Fibroblast of skin of left quadriceps (primary cell): ENCODE results near the gene CCM2L.

Source experiments
- DNase-seq, 2 experiments: peaks; one replicate each; pipeline ENCODE4 v3.0.0-alpha.2; 2013; ENCODE audit warnings: low read depth in 2 of 2

The CCM2L gene

GRCh38 chr20:32010101-32010500, at the start of gene CCM2L:
CCM2L (plus strand) TSS chr20:32010438; CDS start chr20:32010455, 17 bp downstream.
- no peak for DNase-seq

GRCh38 chr20:31962761-31963160, 47.5 kb upstream of the CCM2L start:
- no peak for DNase-seq

- no peak for DNase-seq
Observed at GRCh38 chr20:31963889-31964288, 46.3 kb upstream of the CCM2L start.

GRCh38 chr20:31966991-31967655, 43.1 kb upstream of the CCM2L start:
- DNase-seq: no peak

- no peak for DNase-seq
Observed at GRCh38 chr20:31967830-31968249, 42.4 kb upstream of the CCM2L start, which contains the start of gene XKR7. XKR7 (plus strand) TSS chr20:31968151; CDS start chr20:31968176, 25 bp downstream.

GRCh38 chr20:31968291-31969126, 41.7 kb upstream of the CCM2L start:
- DNase-seq: peak; percentile 18 to 21

GRCh38 chr20:31969991-31970390, 40.2 kb upstream of the CCM2L start:
- no peak for DNase-seq

GRCh38 chr20:31972471-31973021, 37.7 kb upstream of the CCM2L start:
- DNase-seq: no peak

GRCh38 chr20:31974296-31974695, 35.9 kb upstream of the CCM2L start:
- DNase-seq: no peak

GRCh38 chr20:31974951-31975487, 35.2 kb upstream of the CCM2L start:
- DNase-seq: no peak

- DNase-seq: no peak
Observed at GRCh38 chr20:31975874-31976273, 34.4 kb upstream of the CCM2L start.

GRCh38 chr20:31977080-31977479, 33.2 kb upstream of the CCM2L start:
- no peak for DNase-seq

GRCh38 chr20:31979713-31980426, 30.4 kb upstream of the CCM2L start:
- no peak for DNase-seq

GRCh38 chr20:31981784-31982183, 28.5 kb upstream of the CCM2L start:
- DNase-seq: no peak

- no peak for DNase-seq
Observed at GRCh38 chr20:31984981-31985471, 25.2 kb upstream of the CCM2L start.

- DNase-seq: no peak
Observed at GRCh38 chr20:31987744-31988143, 22.5 kb upstream of the CCM2L start.

- no peak for DNase-seq
Observed at GRCh38 chr20:31988430-31989015, 21.7 kb upstream of the CCM2L start.

GRCh38 chr20:31989030-31989645, 21.1 kb upstream of the CCM2L start:
- DNase-seq: no peak

- DNase-seq: no peak
Observed at GRCh38 chr20:31990641-31991338, 19.4 kb upstream of the CCM2L start.

- no peak for DNase-seq
Observed at GRCh38 chr20:31991339-31991705, 18.9 kb upstream of the CCM2L start.
